ENCODE data around the gene HOXC4. TPM values are rescaled to one million over a fixed set of nuclear protein-coding genes. Genes with fewer than 3 reads are reported as not detected.

Gene HOXC4
- total and polyA plus RNA-seq, 2 donors (not counting 3 experiments of a cell fraction or from before 2014, with no cell fraction given): 0.06 to 0.58 TPM

GRCh38 chr12:54006559-54007220 is 46.9 kb upstream of the HOXC4 start:
- Histone ChIP-seq H4K20me1 (replicated peaks; ENCODE audit: control insufficient read depth, extremely low read depth, insufficient read depth, low read length) (no peaks in the 10 kb centered on the region), H3K9ac (replicated peaks; ENCODE audit: extremely low read depth, insufficient read depth, low read length) (no peak overlapping the region), H3K27ac (ENCODE audit: insufficient read depth, low read depth, low read length) (no peak overlapping the region), H3K27me3 (ENCODE audit: control insufficient read depth in 2 of 2, insufficient read depth in 2 of 2, low read length in 2 of 2) (peaks cover 80 to 89% of the 10 kb centered on the region in 2 experiments), H3K4me3 (replicated peaks in 1 of 3; ENCODE audit: insufficient read depth in 1 of 3, low read depth in 1 of 3, low read length in 3 of 3) (no peak overlapping the region), H3K79me2 (ENCODE audit: control insufficient read depth, insufficient read depth, low read length) (no peaks in the 10 kb centered on the region), H3K36me3 (ENCODE audit: control insufficient read depth in 2 of 2, extremely low read depth in 1 of 2, insufficient read depth in 2 of 2, low read length in 2 of 2) (no peaks in the 10 kb centered on the region), H3K4me2 (ENCODE audit: insufficient read depth, low read length) (no peak overlapping the region), H3K9me1 (replicated peaks; ENCODE audit: control insufficient read depth, extremely low read depth, insufficient read depth, low read length) (no peaks in the 10 kb centered on the region), H3K4me1 (ENCODE audit: control insufficient read depth, extremely low read depth, insufficient read depth, low read length) (no peaks in the 10 kb centered on the region), H3K9me3 (replicated peaks; ENCODE audit: control insufficient read depth, insufficient read depth, low read length) (no peaks in the 10 kb centered on the region), H2AFZ (ENCODE audit: low read depth, low read length) (no peak overlapping the region)
- no peak for TF ChIP-seq POLR2AphosphoS5 (IDR thresholded peaks at IDR 0.05; ENCODE audit: insufficient read depth, low read depth, low read length)
- TF ChIP-seq MYC (IDR thresholded peaks at IDR 0.05; ENCODE audit: low read depth, low read length): no peak
- no peak for TF ChIP-seq CTCF (IDR thresholded peaks at IDR 0.05; ENCODE audit: extremely low read depth in 1 of 2, insufficient read depth in 1 of 2, low read depth in 1 of 2, low read length in 2 of 2)
- no peak for TF ChIP-seq MAX (IDR thresholded peaks at IDR 0.05; ENCODE audit: insufficient read depth, insufficient read length)
- no peak for TF ChIP-seq FOS (IDR thresholded peaks at IDR 0.05; ENCODE audit: borderline replicate concordance, insufficient read depth, low read length)
- TF ChIP-seq GATA2 (IDR thresholded peaks at IDR 0.05; ENCODE audit: insufficient read depth, insufficient read length, low read depth, low read length): no peak
- TF ChIP-seq JUN (IDR thresholded peaks at IDR 0.05; ENCODE audit: borderline replicate concordance, insufficient read depth, insufficient read length, low read depth): no peak
- TF ChIP-seq EZH2 (IDR thresholded peaks at IDR 0.05; ENCODE audit: borderline replicate concordance, low read depth, low read length, severe bottlenecking): no peak
- no peak for TF ChIP-seq POLR2A (IDR thresholded peaks at IDR 0.05; ENCODE audit: low read depth, low read length)
- CTCF ChIA-PET: interaction anchor here (1.0 to 17.0 kb wide), 17 partner anchors 10 to 373 kb away, joined by 3 to 616 read pairs (median 5); partner anchors contain the start of genes HOXC10, HOXC5, HOXC6 and SMUG1
- no peak for DNase-seq (ENCODE audit: low read depth, low spot score)
- intact Hi-C loops (cut with micrococcal nuclease) (loop anchor here (1.0 to 10.0 kb wide), 4 partner anchors 185 to 358 kb away; partner anchors contain the start of gene GPR84), dilution Hi-C loops (cut with MboI; ENCODE audit: extremely low pct_ligation_motif_present, low sequenced_read_pairs) (no loop called here)
- no peak for FAIRE-seq
- no TSS peak for BruUV-seq (replicated peaks)
- POLR2A ChIA-PET: no interaction called here
